A549 (cell line): ENCODE data around the gene NEK9.
"Not testable (repeated sequence)": the region's sequence is repeated elsewhere in the genome, so short reads cannot be mapped to it uniquely, and the experiment has no call there.

ENCODE experiments used
- EHF ChIP-seq: fragments of 250-450 bp; sonication (Bioruptor Pico); IDR thresholded peaks from 2 replicates; pipeline ENCODE4 v1.5.0; 2020; ENCODE audit warnings: mild to moderate bottlenecking
- EP300 ChIP-seq, 2 experiments: fragments of >200 bp; sonication (Bioruptor Twin); formaldehyde crosslinking; IDR thresholded peaks; 2 replicates in 1 of 2; 3 replicates in 1 of 2; pipeline ENCODE4 v1.6.1; 2016 to 2017
- POLR2A ChIP-seq: IDR thresholded peaks from 2 replicates; pipeline ENCODE4 v1.6.1; 2012; ENCODE audit warnings: mild to moderate bottlenecking, low read length
- TF ChIP-seq, protein P1 (sequence below): fragments of >200 bp; sonication (Bioruptor Twin); formaldehyde crosslinking; IDR thresholded peaks from 3 replicates; pipeline ENCODE4 v1.5.1; 2016
- TF ChIP-seq, protein P2 (sequence below): IDR thresholded peaks from 2 replicates; pipeline ENCODE4 v1.6.1; 2012; ENCODE audit warnings: low read depth, borderline replicate concordance

DNA sequence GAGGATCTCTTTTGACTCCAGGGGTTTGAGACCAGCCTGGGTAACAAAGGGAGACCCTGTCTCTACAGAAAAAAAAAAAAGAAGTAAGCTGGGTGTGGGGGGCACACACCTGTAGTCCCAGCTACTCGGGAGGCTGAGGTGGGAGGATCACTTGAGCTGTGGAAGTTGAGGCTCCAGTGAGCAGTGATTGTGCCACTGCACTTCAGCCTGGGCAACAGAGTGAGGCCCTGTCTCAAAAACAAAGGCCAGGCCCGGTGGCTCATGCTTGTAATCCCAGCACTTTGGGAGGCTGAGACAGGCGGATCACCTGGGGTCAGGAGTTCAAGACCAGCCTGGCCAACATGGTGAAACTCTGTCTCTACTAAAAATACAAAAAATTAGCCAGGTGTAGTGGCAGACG lies 59.1 kb downstream of the NEK9 start:
- TF ChIP-seq, protein P1, sequence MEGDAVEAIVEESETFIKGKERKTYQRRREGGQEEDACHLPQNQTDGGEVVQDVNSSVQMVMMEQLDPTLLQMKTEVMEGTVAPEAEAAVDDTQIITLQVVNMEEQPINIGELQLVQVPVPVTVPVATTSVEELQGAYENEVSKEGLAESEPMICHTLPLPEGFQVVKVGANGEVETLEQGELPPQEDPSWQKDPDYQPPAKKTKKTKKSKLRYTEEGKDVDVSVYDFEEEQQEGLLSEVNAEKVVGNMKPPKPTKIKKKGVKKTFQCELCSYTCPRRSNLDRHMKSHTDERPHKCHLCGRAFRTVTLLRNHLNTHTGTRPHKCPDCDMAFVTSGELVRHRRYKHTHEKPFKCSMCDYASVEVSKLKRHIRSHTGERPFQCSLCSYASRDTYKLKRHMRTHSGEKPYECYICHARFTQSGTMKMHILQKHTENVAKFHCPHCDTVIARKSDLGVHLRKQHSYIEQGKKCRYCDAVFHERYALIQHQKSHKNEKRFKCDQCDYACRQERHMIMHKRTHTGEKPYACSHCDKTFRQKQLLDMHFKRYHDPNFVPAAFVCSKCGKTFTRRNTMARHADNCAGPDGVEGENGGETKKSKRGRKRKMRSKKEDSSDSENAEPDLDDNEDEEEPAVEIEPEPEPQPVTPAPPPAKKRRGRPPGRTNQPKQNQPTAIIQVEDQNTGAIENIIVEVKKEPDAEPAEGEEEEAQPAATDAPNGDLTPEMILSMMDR = not testable (repeated sequence)
- TF ChIP-seq EP300 (IDR thresholded peaks at IDR 0.05); EHF; POLR2A: not testable (repeated sequence)
- TF ChIP-seq, protein P2, sequence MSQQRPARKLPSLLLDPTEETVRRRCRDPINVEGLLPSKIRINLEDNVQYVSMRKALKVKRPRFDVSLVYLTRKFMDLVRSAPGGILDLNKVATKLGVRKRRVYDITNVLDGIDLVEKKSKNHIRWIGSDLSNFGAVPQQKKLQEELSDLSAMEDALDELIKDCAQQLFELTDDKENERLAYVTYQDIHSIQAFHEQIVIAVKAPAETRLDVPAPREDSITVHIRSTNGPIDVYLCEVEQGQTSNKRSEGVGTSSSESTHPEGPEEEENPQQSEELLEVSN = not testable (repeated sequence)
